PFSK-1 (cell line): Measurements from ENCODE around the gene NCOA6.

Source experiments
- FOXP2 ChIP-seq: optimal IDR thresholded peaks from 2 replicates; pipeline ENCODE3; 2011; ENCODE audit warnings: borderline replicate concordance, control low read depth, inconsistent platforms; ENCODE audit not compliant: insufficient read depth; ENCODE audit errors: extremely low read length, extremely low read depth
- POLR2AphosphoS5 ChIP-seq: IDR thresholded peaks from 2 replicates; pipeline ENCODE4 v1.6.1; 2012; ENCODE audit warnings: low read depth, mild to moderate bottlenecking, control low read depth, low read length, moderate library complexity
- SIN3A ChIP-seq: IDR thresholded peaks from 2 replicates; pipeline ENCODE4 v1.6.1; 2012; ENCODE audit warnings: mild to moderate bottlenecking, low read length, moderate library complexity, borderline replicate concordance; ENCODE audit not compliant: insufficient read depth
- TAF1 ChIP-seq: IDR thresholded peaks from 2 replicates; pipeline ENCODE4 v1.6.1; 2012; ENCODE audit warnings: low read length, control low read depth, borderline replicate concordance; ENCODE audit not compliant: insufficient read depth
- TF ChIP-seq, protein P1 (sequence below), 2 experiments: IDR thresholded peaks; 2 replicates each; pipeline versions ENCODE4 v1.6.1 to v1.8.0; 2011 to 2012; ENCODE audit warnings: low read depth in 2 of 2, low read length in 2 of 2, control low read depth in 1 of 2, inconsistent platforms in 1 of 2, mild to moderate bottlenecking in 1 of 2, moderate library complexity in 1 of 2; ENCODE audit not compliant: insufficient read depth in 1 of 2

Gene NCOA6

DNA sequence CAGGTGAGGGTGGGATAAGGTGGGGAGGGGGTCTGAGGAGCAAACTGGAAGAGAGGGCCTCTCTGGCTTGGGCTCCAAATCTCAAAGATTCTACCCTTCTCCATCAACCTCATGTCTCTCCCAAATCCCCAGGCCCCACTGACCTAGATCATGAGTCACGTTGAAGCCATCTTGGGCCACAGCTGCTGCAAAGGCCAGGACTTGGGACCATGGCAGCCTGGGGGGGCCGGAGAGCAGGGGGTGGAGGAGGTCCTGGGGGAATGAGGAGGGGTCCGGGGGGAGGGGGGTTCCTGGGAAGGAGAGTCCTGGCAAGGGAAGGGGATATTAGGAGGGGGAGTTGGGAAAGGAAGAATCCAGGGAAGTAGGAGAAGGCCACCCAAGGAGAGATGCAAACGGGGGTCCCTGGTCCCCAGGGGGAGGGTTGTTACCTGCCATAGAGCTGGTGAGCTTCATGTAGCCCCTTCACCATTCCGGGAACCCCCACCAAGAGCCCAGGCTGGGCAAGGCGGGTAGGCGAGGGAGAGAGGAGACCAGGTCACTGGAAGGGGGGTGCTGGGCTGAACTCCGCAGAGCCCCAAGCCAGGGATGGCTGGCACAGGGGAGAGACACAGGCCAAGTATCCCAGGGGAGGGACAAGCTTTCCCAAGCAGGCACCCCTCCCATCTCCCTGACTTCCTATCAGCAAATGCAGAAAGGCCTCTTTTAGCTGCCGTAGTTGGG is 34.5 kb upstream of the NCOA6 start:
- TF ChIP-seq FOXP2 (no peak), SIN3A (no peak), TAF1 (no peak), POLR2AphosphoS5 (no peak)
- TF ChIP-seq, protein P1, sequence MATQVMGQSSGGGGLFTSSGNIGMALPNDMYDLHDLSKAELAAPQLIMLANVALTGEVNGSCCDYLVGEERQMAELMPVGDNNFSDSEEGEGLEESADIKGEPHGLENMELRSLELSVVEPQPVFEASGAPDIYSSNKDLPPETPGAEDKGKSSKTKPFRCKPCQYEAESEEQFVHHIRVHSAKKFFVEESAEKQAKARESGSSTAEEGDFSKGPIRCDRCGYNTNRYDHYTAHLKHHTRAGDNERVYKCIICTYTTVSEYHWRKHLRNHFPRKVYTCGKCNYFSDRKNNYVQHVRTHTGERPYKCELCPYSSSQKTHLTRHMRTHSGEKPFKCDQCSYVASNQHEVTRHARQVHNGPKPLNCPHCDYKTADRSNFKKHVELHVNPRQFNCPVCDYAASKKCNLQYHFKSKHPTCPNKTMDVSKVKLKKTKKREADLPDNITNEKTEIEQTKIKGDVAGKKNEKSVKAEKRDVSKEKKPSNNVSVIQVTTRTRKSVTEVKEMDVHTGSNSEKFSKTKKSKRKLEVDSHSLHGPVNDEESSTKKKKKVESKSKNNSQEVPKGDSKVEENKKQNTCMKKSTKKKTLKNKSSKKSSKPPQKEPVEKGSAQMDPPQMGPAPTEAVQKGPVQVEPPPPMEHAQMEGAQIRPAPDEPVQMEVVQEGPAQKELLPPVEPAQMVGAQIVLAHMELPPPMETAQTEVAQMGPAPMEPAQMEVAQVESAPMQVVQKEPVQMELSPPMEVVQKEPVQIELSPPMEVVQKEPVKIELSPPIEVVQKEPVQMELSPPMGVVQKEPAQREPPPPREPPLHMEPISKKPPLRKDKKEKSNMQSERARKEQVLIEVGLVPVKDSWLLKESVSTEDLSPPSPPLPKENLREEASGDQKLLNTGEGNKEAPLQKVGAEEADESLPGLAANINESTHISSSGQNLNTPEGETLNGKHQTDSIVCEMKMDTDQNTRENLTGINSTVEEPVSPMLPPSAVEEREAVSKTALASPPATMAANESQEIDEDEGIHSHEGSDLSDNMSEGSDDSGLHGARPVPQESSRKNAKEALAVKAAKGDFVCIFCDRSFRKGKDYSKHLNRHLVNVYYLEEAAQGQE (IDR thresholded peaks at IDR 0.05; ENCODE audit: insufficient read depth in 1 of 2, low read depth in 2 of 2, low read length in 2 of 2), result no peak

DNA sequence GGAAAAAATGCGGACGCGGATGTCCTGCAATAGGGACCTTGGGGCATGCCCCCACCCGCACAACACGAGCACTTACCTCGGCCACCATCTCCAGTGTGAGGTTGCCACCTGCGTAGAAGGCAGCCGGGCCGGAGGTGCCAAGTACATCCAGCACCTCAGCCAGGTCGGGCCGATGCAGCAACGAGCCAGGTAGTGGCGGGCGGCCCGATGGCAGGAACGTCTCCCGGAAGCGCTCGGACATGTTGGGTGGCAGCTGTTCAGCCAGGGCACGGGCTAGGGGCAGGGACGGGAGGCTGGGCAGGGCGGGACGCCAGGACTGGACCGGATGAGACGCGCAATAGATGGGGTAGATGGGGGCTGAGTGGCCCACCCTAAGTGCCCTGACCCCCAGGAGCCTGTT is 33.9 kb upstream of the NCOA6 start:
- TF ChIP-seq POLR2AphosphoS5, result no peak
- TF ChIP-seq TAF1, result no peak
- no peak for TF ChIP-seq SIN3A
- TF ChIP-seq, protein P1 (IDR thresholded peaks at IDR 0.05; ENCODE audit: insufficient read depth in 1 of 2, low read depth in 2 of 2, low read length in 2 of 2), result no peak
- TF ChIP-seq FOXP2, result no peak

DNA sequence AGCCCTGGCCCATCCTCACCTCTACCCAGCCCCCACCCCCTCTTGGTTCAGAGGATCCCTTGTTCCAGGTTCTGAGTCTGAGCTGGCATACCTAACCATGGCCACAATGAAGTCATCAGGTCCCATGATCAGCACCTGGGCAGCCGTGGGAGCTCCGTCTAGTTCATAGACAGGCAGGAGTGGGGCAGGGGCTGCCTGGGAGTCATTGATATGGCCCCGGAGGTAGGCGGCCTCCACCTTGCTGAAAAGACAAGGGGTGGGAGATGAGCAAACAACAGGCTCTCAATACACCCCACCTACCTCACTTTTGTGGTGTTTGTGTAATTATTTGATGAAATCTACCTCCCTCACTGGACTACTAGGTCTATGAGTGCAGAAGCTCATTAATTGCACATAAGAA is 26.8 kb upstream of the NCOA6 start:
- TF ChIP-seq POLR2AphosphoS5 (no peak), FOXP2 (no peak), TAF1 (no peak), SIN3A (no peak)
- TF ChIP-seq, protein P1 (IDR thresholded peaks at IDR 0.05; ENCODE audit: insufficient read depth in 1 of 2, low read depth in 2 of 2, low read length in 2 of 2), result no peak

DNA sequence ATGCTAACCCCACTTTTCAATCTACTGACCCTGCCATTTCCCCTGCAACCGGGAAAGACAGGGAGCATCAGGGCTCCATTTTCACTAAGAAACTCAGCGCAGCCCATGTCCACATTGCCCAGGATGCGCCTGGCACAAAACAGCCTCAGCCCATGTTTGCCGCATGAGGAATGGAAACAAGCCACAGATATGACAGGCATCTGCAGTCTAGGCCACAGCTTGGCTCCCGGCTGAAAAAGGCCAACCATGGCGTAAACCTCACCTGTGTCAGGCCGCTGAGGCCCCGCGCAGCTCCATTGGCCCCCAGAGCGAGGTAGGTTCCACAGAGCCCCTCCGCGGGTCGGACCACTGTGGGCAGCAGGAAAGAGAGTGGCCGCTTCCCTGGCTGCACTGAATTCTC is 25.5 kb upstream of the NCOA6 start:
- TF ChIP-seq POLR2AphosphoS5, result no peak
- TF ChIP-seq FOXP2, result no peak
- no peak for TF ChIP-seq SIN3A
- TF ChIP-seq, protein P1 (IDR thresholded peaks at IDR 0.05; ENCODE audit: insufficient read depth in 1 of 2, low read depth in 2 of 2, low read length in 2 of 2), result no peak
- no peak for TF ChIP-seq TAF1

DNA sequence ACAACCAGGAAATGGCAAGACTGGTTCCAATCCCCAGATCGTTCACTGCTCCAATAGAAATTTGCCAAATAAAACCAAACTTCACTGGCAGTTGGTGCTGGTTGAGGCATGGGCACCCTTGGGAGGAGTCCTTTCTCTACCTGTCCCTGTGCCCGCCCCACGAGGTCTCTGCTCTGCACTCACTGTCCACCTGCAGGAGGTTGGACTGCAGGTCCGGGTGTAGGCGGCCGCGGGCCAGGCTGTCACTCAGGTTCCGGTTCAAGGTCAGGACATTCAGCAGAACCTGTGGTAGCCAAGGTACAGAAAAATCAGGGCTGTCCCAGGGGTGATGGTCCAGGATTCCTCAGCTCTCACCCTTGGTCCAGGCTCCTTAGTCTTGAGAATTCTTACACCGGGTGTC is 24.3 kb upstream of the NCOA6 start:
- TF ChIP-seq SIN3A, result no peak
- TF ChIP-seq, protein P1 (IDR thresholded peaks at IDR 0.05; ENCODE audit: insufficient read depth in 1 of 2, low read depth in 2 of 2, low read length in 2 of 2), result no peak
- TF ChIP-seq TAF1, result no peak
- TF ChIP-seq POLR2AphosphoS5, result no peak
- TF ChIP-seq FOXP2, result no peak
